ENCODE measurements around the gene PITPNC1.

The PITPNC1 gene

DNA sequence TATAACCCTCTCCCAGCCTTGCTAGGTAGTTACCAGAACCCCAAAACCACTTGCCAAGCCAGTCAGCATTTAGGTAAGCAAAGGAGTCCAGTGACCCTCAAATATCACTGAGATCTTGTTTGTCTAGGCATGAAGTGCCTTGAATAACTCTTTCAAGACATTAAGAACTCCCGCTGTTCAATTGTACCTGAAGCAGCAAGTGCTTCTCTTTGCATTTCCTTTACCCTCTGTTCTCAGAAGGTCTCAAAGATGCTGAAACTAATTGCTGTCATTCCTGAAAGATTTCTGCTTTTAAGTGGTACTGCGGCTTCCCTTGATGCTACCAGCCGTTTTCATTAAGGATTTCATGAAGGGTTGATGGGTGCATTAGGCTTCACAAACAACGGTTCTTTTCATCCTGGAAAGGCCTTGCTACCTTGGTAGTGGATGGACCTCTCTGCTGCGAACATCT, 142.7 kb downstream of the PITPNC1 start:
- DNase-seq, result no peak

GRCh38 chr17:67520252-67520906, 143.3 kb downstream of the PITPNC1 start:
- no peak for DNase-seq

- peak; percentile 40 for DNase-seq
These were observed 144.1 kb downstream of the PITPNC1 start for GRCh38 chr17:67520916-67521774.

- no peak for DNase-seq
These were observed 144.6 kb downstream of the PITPNC1 start for GRCh38 chr17:67521775-67522069.

GRCh38 chr17:67523101-67523500, 146.0 kb downstream of the PITPNC1 start:
- no peak for DNase-seq

DNA sequence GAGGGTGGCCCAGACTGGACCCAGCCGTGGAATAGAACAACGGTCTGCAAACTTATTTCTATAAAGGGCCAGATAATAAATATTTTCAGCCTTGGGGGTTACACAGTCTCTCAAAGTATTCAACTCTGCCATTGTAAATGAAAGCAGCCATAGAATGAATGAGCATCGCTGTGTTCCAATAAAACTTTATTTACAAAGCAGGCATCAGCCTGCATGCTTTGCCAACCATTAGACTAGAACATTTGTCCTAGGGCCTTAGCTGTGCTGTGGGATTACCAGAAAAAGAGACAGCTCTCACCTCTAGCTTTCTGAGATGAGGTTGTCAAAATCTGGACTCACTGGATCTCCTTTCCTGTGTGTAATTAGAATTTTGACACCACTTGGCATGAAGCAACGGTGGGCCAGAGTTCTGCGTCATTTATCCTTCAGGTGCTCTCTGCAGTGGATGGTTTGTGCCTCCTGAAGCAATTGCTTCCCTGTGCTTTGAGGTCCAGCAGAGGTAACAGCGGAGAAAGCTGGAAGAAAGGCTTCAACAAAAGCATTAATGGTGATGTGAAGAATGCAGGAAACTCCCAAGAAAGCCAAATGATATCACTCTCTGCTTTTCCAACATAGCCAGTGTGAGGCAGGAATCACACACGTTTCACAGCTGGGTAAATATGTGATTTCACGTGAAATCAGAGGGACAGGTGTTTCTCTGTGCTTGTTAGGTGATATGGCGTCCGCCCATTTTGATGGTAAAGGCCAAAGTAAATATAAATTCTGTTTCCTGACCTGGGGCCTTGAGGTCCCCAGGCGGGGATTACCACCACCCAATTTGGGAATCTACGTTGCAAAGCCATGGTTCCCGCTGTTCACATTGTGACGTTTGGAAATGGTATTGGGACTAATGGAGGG, 148.4 kb downstream of the PITPNC1 start:
- peak; percentile 12 for DNase-seq

DNA sequence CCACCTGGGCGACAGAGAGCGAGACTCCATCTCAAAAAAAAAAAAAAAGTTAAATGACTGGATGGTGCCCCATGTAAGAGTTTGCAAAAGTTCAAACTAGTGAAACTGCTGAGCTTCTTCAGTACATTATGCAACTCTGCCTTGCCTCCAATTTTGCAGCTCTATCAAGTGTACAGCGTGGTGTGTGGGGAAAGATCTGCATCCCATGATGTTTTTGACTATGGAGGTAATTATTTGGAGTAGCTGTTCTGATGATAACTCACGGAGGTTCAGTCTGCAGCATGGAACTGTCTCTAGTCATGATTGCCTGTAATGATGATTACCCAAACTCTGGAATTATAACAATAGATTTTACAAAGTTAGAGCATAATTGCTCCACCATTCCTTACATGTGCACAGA, 149.6 kb downstream of the PITPNC1 start:
- no peak for DNase-seq

- DNase-seq, result peak; percentile 87
These were observed 151.8 kb downstream of the PITPNC1 start for GRCh38 chr17:67528751-67529436.

DNA sequence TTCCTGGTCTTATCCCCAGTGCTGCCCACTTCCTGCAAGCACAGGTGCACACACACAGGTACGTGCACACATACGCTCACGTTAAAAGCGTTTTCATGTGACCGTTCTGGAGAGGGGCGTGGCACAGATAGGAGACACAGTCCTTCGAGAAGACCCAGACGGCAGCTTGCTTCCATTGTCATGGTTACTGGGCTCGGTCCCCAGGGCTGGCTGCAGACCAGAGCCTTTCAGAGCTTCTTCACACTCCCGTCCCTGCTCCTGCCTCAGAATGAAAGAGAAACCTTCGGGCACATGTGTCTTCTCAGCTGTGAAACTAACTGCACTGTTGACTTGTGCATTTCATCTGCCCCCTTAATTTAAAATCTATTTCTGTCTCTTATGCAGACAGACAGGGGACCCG, 154.2 kb downstream of the PITPNC1 start:
- peak; percentile 49 for DNase-seq

DNA sequence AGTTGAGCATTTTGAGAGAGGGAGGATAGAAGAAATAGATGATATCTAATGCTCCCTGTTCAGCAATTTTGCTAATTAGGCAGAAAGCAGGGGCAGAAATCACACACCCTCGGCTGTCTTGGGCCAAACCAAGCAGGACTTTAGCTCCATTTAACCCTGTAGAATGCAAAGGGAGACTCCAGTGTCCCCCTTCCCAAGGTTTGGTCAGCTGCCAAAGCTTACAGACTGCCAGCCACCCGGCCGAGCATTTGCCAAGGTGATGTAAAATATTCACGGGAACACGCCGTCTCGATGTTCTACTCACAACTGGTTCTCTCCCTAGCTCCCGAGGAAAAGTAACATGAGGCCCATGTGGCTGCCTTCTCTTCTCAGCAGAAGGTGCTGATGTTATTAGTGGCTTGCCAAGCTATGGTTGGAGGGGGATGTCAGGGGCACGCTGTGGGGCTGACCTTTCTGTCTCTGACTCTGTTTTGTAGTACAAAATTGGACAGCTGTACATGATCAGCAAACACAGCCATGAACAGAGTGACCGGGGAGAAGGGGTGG, 155.3 kb downstream of the PITPNC1 start:
- DNase-seq, result peak; percentile 75

- no peak for DNase-seq
These were observed 157.9 kb downstream of the PITPNC1 start for GRCh38 chr17:67534941-67535340.

DNA sequence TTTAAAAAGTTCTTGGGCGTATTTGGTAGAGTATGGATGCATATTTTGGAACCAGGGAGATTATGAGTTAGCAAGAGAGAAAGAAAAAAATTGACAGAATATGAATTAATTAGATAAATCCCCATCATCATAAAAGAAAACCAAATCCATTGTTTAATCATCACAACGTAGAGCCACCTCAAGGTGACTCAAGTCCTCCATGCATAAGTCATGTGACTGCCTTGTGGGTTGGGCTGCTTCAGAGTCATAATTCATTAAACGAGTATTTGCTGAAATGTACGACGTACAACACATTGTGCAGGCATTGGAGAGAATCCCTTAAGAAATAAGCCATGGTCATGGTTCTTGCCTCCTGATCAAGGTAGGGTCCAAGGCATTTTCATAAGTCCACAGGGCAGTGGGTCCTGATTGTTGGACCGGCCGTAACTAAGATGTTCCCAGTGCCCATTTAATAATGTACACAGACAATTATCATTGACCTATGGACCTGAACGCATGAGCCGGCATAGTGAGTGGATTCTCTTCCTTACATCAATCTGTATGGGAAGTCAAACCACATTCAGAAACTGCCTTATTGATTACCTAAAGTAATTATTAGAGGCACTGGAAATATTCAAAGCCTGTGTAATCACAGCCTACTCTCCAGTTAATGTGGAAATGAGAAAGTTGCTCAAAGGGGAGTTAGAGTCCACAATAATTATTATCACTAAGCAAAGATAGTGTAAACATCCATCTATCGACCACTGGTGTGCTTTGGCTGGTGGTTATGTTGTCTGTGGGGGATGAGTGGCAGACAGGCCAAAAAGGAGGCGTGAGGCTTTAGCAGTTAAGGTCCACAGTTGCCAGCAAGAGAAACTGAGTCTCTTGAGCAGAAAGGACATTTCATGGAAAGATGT, 165.4 kb downstream of the PITPNC1 start:
- DNase-seq, result no peak

- DNase-seq, result peak; percentile 12
These were observed 167.4 kb downstream of the PITPNC1 start for GRCh38 chr17:67544364-67544955.

- DNase-seq, result no peak
These were observed 169.8 kb downstream of the PITPNC1 start for GRCh38 chr17:67546578-67547527.

- no peak for DNase-seq
These were observed 171.6 kb downstream of the PITPNC1 start for GRCh38 chr17:67548693-67549092.

- no peak for DNase-seq
These were observed 172.7 kb downstream of the PITPNC1 start for GRCh38 chr17:67549820-67550219.

GRCh38 chr17:67554634-67555033, 177.6 kb downstream of the PITPNC1 start:
- DNase-seq, result no peak

DNA sequence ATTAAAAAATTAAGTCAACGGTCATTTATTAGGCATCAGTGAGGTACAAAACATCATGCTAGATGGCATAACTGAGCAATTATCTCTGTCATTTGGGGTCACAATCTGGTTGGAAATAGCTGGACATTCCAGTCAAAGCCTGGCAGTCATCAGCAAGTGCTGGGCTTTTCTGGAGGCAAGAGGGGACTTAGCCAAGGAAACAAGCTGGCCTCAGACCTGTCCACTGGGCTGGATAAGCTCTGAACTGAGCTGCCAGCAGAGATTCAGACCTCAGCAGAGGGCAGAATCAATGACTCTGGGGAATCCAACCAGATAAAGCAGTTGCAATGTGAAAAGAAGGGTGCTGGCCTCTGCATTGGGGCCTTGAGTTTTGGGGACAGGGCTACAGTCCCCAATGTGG, 178.8 kb downstream of the PITPNC1 start:
- no peak for DNase-seq

- DNase-seq, result no peak
These were observed 180.2 kb downstream of the PITPNC1 start for GRCh38 chr17:67557052-67557845.

All from NCI-H1092 (cell line).